Measurements from ENCODE around the gene NTM. TPM values are rescaled to one million over a fixed set of nuclear protein-coding genes. Genes with fewer than 3 reads are reported as not detected.

The NTM gene
- total and polyA plus RNA-seq, 5 donors, result 35.0 to 148 (median 88.2) TPM

GRCh38 chr11:131533998-131534397 is 163.6 kb downstream of the NTM start:
- intact Hi-C loops (cut with DNase I), result no loop called here
- ATAC-seq, result no peak
- no peak overlapping the region for H3K27ac ChIP-seq (ENCODE audit: low read length)
- H3K4me1 ChIP-seq (ENCODE audit: control insufficient read depth, insufficient read depth, low read length), result no peaks in the 10 kb centered on the region
- DNase-seq, result no peak
- 47% methylated on average over 6 of the region's 6 CpGs for WGBS
- peaks cover 1% of the 10 kb centered on the region for H3K27me3 ChIP-seq (ENCODE audit: control insufficient read depth, insufficient read depth)
- no peak overlapping the region for H3K4me3 ChIP-seq (ENCODE audit: low read length)
- H3K9me3 ChIP-seq (ENCODE audit: control insufficient read depth, low read length), result no peaks in the 10 kb centered on the region

- DNase-seq (no peak), ATAC-seq (no peak)
- no peaks in the 10 kb centered on the region for H3K9me3 ChIP-seq (ENCODE audit: control insufficient read depth, low read length)
- H3K27ac ChIP-seq (ENCODE audit: low read length), result no peak overlapping the region
- intact Hi-C loops (cut with DNase I), result no loop called here
- no peaks in the 10 kb centered on the region for H3K4me1 ChIP-seq (ENCODE audit: control insufficient read depth, insufficient read depth, low read length)
- 76% methylated on average over 5 of the region's 5 CpGs for whole genome bisulfite sequencing
- H3K4me3 ChIP-seq (ENCODE audit: low read length), result no peak overlapping the region
- no peaks in the 10 kb centered on the region for H3K27me3 ChIP-seq (ENCODE audit: control insufficient read depth, insufficient read depth)
These were observed 164.2 kb downstream of the NTM start for GRCh38 chr11:131534611-131535010.

GRCh38 chr11:131536159-131536558 is 165.7 kb downstream of the NTM start:
- DNase-seq (no peak), ATAC-seq (no peak)
- Histone ChIP-seq H3K4me3 (ENCODE audit: low read length) (no peak overlapping the region), H3K4me1 (ENCODE audit: control insufficient read depth, insufficient read depth, low read length) (no peaks in the 10 kb centered on the region), H3K27ac (ENCODE audit: low read length) (no peak overlapping the region), H3K9me3 (ENCODE audit: control insufficient read depth, low read length) (no peaks in the 10 kb centered on the region), H3K27me3 (ENCODE audit: control insufficient read depth, insufficient read depth) (no peaks in the 10 kb centered on the region)
- WGBS, result over 99% methylated on average over 2 of the region's 2 CpGs
- intact Hi-C loops (cut with DNase I), result no loop called here

- 79% methylated on average over 7 of the region's 7 CpGs for WGBS
- no peaks in the 10 kb centered on the region for H3K4me1 ChIP-seq (ENCODE audit: control insufficient read depth, insufficient read depth, low read length)
- H3K27me3 ChIP-seq (ENCODE audit: control insufficient read depth, insufficient read depth), result no peaks in the 10 kb centered on the region
- H3K27ac ChIP-seq (ENCODE audit: low read length), result no peak overlapping the region
- H3K9me3 ChIP-seq (ENCODE audit: control insufficient read depth, low read length), result no peaks in the 10 kb centered on the region
- no peak overlapping the region for H3K4me3 ChIP-seq (ENCODE audit: low read length)
- intact Hi-C loops (cut with DNase I), result no loop called here
- DNase-seq (no peak), ATAC-seq (no peak)
These were observed 166.8 kb downstream of the NTM start for GRCh38 chr11:131537196-131537595.

GRCh38 chr11:131537748-131538147 is 167.3 kb downstream of the NTM start:
- 35% methylated on average over 6 of the region's 6 CpGs for WGBS
- DNase-seq (no peak), ATAC-seq (no peak)
- no peak overlapping the region for H3K27ac ChIP-seq (ENCODE audit: low read length)
- H3K9me3 ChIP-seq (ENCODE audit: control insufficient read depth, low read length), result no peaks in the 10 kb centered on the region
- no peak overlapping the region for H3K4me3 ChIP-seq (ENCODE audit: low read length)
- intact Hi-C loops (cut with DNase I), result no loop called here
- no peaks in the 10 kb centered on the region for H3K4me1 ChIP-seq (ENCODE audit: control insufficient read depth, insufficient read depth, low read length)
- H3K27me3 ChIP-seq (ENCODE audit: control insufficient read depth, insufficient read depth), result no peaks in the 10 kb centered on the region

- no peak overlapping the region for H3K27ac ChIP-seq (ENCODE audit: low read length)
- no peak for ATAC-seq
- intact Hi-C loops (cut with DNase I), result no loop called here
- H3K9me3 ChIP-seq (ENCODE audit: control insufficient read depth, low read length), result no peaks in the 10 kb centered on the region
- H3K4me1 ChIP-seq (ENCODE audit: control insufficient read depth, insufficient read depth, low read length), result no peaks in the 10 kb centered on the region
- DNase-seq, result no peak
- H3K4me3 ChIP-seq (ENCODE audit: low read length), result no peak overlapping the region
- H3K27me3 ChIP-seq (ENCODE audit: control insufficient read depth, insufficient read depth), result no peaks in the 10 kb centered on the region
- 69% methylated on average over 6 of the region's 6 CpGs for WGBS
These were observed 167.9 kb downstream of the NTM start for GRCh38 chr11:131538322-131538721.

GRCh38 chr11:131540676-131541075 is 170.3 kb downstream of the NTM start:
- no peak overlapping the region for H3K4me3 ChIP-seq (ENCODE audit: low read length)
- 73% methylated on average over 3 of the region's 3 CpGs for WGBS
- DNase-seq (no peak), ATAC-seq (no peak)
- intact Hi-C loops (cut with DNase I), result no loop called here
- H3K27me3 ChIP-seq (ENCODE audit: control insufficient read depth, insufficient read depth), result no peaks in the 10 kb centered on the region
- H3K9me3 ChIP-seq (ENCODE audit: control insufficient read depth, low read length), result no peaks in the 10 kb centered on the region
- H3K4me1 ChIP-seq (ENCODE audit: control insufficient read depth, insufficient read depth, low read length), result no peaks in the 10 kb centered on the region
- no peak overlapping the region for H3K27ac ChIP-seq (ENCODE audit: low read length)

GRCh38 chr11:131543389-131544025 is 173.1 kb downstream of the NTM start:
- no peak overlapping the region for H3K4me3 ChIP-seq (ENCODE audit: low read length)
- WGBS, result 66% methylated on average over 8 of the region's 8 CpGs
- H3K4me1 ChIP-seq (ENCODE audit: control insufficient read depth, insufficient read depth, low read length), result no peaks in the 10 kb centered on the region
- ATAC-seq (no peak), DNase-seq (no peak)
- no peaks in the 10 kb centered on the region for H3K27me3 ChIP-seq (ENCODE audit: control insufficient read depth, insufficient read depth)
- intact Hi-C loops (cut with DNase I), result no loop called here
- H3K27ac ChIP-seq (ENCODE audit: low read length), result no peak overlapping the region
- H3K9me3 ChIP-seq (ENCODE audit: control insufficient read depth, low read length), result no peaks in the 10 kb centered on the region

GRCh38 chr11:131544591-131544990 is 174.2 kb downstream of the NTM start:
- DNase-seq, result no peak
- intact Hi-C loops (cut with DNase I), result no loop called here
- ATAC-seq, result no peak
- H3K9me3 ChIP-seq (ENCODE audit: control insufficient read depth, low read length), result no peaks in the 10 kb centered on the region
- H3K27ac ChIP-seq (ENCODE audit: low read length), result no peak overlapping the region
- no peaks in the 10 kb centered on the region for H3K4me1 ChIP-seq (ENCODE audit: control insufficient read depth, insufficient read depth, low read length)
- 36% methylated on average over 9 of the region's 9 CpGs for WGBS
- H3K4me3 ChIP-seq (ENCODE audit: low read length), result no peak overlapping the region
- no peaks in the 10 kb centered on the region for H3K27me3 ChIP-seq (ENCODE audit: control insufficient read depth, insufficient read depth)

GRCh38 chr11:131546218-131546895 is 175.9 kb downstream of the NTM start:
- Histone ChIP-seq H3K9me3 (ENCODE audit: control insufficient read depth, low read length) (no peaks in the 10 kb centered on the region), H3K4me1 (ENCODE audit: control insufficient read depth, insufficient read depth, low read length) (no peaks in the 10 kb centered on the region), H3K27me3 (ENCODE audit: control insufficient read depth, insufficient read depth) (no peaks in the 10 kb centered on the region), H3K27ac (ENCODE audit: low read length) (no peak overlapping the region), H3K4me3 (ENCODE audit: low read length) (peak overlapping the region; percentile 1)
- no peak for ATAC-seq
- WGBS, result 38% methylated on average over 10 of the region's 10 CpGs
- no peak for DNase-seq
- intact Hi-C loops (cut with DNase I), result no loop called here

GRCh38 chr11:131549099-131549498 is 178.7 kb downstream of the NTM start:
- no peaks in the 10 kb centered on the region for H3K9me3 ChIP-seq (ENCODE audit: control insufficient read depth, low read length)
- ATAC-seq, result no peak
- intact Hi-C loops (cut with DNase I), result no loop called here
- no peak for DNase-seq
- no peaks in the 10 kb centered on the region for H3K4me1 ChIP-seq (ENCODE audit: control insufficient read depth, insufficient read depth, low read length)
- no peak overlapping the region for H3K27ac ChIP-seq (ENCODE audit: low read length)
- H3K27me3 ChIP-seq (ENCODE audit: control insufficient read depth, insufficient read depth), result no peaks in the 10 kb centered on the region
- H3K4me3 ChIP-seq (ENCODE audit: low read length), result no peak overlapping the region
- WGBS, result 78% methylated on average over 2 of the region's 2 CpGs
